CD4-positive, alpha-beta T cell treated with Interleukin-17A for 1 hour (primary cell): ENCODE results near the gene FGD2.
A peak's percentile ranks its signal among the peaks of the same experiment; 100 is the strongest.
"Not testable (repeated sequence)": the region's sequence is repeated elsewhere in the genome, so short reads cannot be mapped to it uniquely, and the experiment has no call there.

Experiments
- DNase-seq: peaks from one replicate; pipeline ENCODE4 v3.0.0-alpha.2; 2020

FGD2 gene

DNA sequence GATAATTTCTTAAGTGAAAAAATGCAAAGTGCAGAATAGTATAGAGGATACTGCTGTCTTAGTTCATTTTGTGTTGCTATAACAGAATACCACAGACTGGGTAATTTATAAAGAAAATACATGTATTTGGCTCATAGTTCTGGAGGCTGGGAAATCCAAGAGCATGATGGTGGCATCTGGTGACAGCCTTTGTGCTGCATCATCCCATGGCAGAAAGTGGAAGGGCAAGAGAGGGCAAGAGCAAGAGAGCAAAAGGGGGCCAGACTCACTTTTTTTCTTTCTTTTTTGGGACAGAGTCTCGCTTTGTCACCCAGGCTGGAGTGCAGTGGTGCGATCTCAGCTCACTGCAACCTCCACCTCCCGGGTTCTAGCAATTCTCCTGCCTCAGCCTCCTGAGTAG is 37.6 kb downstream of the FGD2 start:
- not testable (repeated sequence) for DNase-seq

DNA sequence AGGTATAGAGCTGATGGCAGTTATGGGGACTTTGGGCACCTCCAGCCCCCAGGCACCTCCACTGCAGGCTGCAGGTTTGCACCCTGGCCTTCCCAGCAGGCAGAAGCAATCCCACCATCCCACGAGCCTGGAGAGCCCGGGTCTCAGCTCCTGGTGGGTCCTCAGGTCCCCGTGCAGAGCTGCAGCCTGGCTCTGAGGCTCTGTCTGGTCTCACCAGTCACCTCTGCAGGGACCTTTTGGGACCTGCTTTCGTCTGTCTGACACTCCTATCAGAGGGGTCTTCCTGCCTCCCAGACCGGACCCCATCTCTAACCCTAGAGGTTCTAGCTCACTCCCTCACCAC is 41.9 kb downstream of the FGD2 start:
- no peak for DNase-seq

DNA sequence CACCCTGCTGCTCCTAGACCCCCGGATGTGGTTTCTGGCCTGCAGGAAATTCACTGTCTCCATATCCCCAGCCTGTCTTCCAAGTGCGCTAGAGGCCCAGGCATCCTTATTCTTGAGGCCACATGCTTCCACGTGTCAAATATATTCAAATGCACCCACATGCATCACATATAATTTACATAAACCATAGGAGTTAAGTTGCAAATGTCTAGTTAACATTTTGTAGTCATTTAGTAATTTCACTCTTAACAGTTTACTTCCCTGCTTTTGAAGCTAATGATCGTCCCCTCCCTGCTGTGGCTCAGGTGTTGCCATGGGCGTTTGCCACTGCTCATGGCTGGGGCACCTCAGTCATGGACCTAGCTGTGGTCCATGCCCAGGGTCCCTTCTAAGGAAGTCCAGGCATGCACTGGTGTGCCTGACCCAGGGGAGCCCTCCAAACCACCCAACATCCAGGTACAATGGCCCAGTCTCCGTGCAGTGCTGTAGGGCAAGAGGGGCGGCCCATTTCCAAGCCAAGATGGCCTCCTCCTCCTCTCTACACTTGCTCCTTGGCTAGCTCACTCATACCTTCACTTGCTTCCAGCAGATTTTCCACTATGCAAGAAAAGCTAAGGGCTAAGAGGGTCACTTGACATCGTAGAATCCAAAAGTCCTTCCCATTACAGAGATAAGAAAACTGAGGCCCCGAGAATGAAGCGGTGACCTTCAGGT is 42.4 kb downstream of the FGD2 start:
- peak; percentile 17 for DNase-seq

DNA sequence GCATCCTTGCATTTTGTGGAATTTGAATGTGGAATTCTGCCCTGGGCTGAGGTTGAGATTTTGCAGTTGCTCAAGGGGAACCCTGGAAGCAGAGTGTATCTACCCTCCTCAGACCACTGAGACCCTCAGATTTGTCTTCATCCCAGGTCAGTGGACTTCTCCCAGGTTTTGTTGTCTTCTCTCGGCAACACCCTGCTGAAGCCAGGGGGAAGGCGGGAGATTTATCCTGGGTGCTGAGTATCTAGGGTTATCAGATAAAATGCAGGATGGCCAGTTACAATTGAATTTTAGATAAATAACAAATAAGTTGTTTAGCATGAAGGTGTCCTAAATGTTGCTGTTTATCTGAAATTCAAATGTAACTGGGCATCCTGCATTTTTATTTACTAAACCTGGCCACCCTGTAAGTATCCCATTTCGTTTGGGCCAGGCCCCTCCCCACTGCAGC is 43.0 kb downstream of the FGD2 start:
- no peak for DNase-seq

DNA sequence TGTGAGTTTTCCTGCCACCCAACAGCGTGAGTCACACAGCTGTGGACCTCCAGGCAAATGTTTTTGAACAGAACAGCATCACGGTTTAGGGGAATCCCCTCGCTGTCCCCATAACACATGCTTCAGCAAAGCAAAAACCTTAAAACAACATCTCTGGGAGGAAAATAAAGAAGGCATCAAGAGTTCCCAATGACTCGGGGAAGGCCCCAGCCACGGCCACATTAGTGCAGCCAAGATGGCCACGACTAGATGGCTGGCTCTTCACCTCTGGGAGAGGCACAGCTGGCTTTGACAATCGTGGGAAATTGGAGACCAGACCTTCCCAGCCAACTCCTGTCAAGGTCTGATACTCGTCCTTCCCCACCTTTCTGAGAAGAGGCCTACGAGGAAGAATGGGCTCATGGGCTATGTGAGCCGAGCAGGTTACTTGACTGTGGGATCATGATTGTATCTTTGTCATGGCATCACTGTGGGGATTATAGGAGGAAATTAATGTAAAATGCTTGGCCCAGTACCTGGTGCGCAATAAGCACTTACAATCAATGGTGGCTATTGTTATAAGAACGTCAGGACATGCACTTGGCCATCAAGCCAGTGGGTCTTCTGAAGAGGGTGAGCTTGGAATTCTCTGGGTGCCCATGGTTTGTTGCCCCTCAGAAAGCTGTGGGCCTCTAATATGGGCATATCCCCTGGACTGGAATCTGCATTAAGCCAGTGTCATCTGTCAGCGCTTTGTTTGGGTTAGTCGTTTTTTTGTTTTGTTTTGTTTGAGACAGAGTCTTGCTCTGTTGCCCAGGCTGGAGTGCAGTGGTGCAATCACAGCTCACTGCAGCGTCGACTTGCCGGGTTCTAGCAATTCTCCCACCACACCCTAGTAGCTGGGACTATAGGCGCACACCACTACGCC is 43.6 kb downstream of the FGD2 start:
- peak; percentile 84 for DNase-seq

DNA sequence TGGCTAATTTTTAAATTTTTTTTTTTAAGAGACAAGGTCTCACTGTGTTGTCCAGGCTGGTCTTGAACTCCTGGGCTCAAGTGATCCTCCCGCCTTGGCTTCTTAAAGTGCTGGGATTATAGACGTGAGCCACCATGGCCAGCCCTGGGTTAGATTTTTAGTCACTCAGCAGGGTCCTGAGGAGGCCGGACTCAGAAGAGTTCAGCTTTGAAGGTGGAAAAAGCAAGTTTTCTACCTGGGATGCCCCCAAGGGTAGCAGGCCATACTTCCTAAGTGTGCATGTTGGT is 44.2 kb downstream of the FGD2 start:
- DNase-seq = no peak

DNA sequence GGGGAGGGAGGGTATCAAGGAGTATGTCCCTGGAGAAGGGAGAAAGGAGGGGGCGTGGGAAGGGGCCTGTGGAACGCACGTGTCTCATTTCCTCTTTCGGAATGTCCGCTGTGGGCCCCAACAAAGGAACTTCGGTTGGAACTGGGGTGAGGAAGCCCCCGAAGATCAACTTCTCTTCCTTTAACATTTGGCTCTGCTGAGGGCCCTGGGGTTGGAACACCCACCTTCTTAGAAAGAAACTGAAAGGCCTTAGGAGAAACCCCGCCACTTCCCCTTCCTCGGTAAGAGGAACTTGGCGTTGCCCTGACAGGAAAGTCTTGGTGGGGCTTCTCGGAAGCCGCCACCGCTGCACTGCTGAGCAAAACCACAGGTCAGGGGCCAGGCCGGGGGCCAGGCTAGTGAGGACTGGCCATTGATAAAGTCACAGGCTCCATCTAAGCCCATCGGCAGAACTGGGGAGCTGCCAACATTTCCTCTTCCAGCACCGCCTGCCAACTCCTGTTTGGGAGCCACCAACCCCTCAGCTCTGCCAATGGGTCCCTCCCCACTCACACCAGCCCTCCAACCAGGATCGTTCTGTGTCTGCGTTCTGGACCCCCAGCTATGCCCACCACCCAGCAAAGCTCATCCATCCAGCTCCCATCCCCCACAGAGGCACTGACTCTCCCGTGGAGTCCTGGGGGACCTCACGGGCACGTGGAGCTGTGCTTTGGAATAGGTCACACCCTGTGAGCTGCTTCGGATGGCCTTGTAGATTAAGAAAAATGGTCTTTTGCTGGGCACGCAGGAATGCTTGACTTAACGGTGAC is 44.8 kb downstream of the FGD2 start:
- peak; percentile 71 for DNase-seq

DNA sequence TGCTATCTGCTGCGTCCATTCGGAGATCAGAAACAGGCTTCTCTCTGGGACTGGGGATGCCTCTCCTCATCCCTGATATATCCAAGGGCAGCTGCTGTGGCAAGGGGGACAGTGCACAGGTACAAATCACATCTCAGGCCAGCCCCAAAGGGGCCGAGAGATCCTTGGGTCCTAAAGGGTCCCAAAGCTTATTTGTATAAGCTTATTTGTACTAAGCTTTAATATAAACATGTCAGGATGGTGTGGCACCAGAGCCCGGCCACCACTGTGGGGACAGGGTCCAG is 45.3 kb downstream of the FGD2 start:
- no peak for DNase-seq

DNA sequence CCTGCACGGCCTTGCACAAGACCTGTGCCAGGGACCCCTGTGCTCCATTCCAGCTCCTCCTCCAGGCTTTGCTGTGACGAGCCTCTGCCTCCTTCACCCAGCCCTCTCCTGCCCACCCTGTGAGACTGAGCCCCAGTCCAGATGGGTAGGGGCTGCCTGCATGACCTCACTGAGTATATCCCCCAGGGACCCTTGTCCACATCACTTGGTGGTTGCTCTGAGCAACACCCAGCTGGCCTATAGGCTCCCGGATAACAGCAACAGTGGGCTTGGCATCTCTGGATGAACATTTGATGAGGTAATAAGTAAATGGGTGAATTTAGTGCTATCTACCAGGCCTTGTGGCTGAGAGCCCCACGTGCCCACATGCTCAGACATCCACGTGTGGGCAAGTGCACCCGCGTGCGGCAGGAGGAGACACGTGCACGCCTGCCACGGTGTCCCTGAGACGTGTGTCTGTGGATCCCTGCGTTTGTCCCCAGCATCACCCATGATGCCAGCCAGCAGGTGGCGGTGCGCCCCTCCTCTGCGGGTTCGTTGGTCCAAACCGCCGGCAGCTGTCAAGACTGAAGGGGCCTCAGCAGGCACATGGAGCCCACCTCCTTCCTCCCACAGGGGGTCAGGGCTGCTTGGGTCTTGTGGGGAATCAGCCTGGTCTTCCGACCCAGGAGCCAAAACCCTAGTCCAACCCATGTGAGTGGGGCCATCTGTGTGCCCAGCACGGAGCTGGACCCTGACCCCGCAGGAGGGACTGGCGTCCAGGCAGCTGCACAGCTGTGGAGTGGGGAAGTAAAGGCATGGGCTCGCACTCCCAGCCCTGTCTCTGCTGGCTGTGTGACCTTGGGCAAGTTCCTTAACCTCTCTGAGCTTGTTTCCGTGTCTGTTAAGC is 45.9 kb downstream of the FGD2 start:
- peak; percentile 91 for DNase-seq

DNA sequence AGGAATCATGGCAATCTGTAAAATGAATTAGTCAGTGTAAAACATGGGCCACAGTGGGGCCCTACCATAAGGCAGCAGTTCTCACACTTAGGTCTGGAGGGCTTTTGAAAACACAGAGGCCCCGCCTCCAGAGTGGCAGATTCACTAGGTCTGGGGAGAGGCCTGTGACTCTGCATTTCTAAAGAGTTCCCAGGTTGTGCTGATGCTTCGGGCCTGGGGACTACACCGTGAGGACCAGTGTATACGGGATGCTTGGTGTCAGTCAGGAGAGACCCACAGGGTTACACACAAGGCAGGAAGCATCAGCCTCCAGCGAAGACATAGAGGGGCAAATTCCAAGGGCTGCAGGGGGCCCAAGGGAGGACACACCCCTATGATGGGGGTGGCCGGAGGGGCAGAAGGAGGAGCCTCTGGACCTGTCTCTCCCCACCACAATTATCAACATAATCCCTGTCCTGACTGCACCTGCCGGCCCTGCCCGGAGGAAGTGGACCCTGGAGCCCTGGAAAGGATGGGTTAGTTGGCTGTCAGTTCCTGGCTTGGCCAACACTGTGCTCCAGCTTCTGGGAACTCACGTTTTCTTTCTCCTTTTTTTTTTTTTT is 46.7 kb downstream of the FGD2 start:
- DNase-seq = peak; percentile 16

DNA sequence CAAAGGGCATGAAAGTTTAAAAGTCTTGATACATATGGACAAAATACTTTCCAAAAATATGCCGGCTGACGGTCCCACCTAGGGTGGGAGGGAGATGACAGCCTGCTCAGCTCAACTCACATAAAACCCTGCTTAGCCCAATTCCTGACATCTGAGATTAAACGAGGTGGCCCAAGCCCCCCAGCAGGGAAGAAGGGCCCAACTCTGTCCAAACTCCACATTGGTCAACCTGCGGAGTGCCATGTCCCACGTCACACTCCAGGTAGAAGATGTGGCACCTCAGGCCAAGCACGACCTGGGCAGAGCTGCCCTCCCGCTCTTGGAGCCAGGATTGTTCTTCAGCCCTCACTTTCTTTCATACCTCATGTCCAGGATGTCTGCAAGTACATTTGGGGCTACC is 48.2 kb downstream of the FGD2 start:
- no peak for DNase-seq

DNA sequence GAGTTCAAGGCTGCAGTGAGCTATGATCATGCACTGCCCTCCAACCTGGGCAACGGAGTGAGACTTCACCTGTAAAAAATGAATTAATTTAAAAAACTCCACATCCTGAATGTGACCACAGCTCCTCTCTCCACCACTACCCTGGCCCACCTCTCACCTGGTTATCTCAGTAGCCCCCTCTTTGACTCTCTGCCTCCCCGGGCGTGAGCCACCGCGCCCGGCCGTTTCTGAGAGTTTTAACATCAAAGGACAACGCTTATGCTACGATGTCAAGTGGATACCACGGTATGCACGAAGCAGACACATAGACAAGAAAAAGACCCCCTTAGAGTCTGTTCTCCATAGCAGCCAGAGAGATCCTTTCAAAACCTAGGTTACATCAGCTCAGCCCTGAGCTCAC is 48.7 kb downstream of the FGD2 start:
- DNase-seq = no peak

DNA sequence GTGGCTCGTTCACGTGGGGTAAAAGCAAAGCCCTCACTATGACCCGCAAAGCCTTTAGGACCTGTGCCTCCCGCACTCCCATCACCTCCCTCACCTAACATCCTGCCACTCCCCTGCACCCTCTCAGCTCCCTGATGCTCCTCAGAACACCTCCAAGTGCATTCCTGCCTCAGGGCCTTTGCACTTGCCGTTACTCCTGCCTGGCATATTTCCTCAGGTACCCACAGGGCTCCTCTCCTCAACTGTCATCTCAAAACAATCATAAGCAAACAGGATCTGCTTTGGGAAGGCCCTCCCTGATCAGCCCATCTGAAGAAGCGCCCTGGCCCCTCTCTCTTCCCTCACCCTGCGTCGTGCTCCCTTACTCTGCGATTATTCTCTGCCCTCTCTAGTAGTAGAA is 49.1 kb downstream of the FGD2 start:
- DNase-seq = no peak

DNA sequence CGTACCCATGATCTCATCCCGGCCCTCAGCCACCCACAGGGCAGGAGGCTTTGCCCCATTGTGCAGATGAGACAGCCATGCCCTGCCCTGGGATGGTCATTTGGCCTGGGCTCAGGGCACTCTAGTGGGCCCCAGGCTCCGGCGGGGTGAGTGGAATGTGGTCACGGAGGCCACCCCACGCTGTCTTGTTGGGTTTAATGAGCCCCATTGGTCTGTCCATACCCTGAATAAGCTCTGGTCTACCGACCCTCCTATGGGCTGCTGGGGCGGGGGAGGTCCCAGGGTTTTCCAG is 50.6 kb downstream of the FGD2 start:
- no peak for DNase-seq

DNA sequence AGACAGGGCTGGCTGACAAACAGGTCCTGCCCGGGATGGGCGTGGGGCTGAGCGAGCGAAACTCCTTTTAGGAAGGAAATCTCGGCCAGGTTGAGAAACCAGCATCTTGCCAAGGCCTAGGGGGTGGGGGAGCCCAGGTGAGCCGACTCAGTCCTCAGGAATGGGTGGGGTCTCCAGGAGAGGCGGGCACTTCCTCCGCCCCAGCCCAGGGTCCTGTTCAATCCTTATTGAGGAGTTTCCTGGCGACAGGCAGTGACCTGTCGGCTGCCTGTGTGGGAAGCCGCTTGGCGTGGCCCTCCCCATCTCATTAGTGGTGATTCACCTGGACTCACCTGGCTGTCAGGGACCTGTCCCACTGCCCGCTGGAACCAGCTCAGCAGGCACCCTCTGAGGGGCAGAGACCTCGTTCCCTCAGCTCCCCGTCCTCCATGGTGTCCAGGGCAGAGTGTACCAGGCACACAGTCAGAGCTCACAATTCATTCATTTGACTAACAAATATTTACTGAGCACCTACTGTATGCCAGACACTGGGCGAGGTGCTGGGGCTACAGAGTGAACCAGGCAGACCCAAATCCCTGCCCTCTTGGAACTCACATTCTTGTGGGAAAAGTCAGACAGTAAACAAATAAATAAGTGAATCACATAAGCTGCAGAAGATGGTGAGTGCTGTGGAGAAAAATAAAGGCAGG is 51.1 kb downstream of the FGD2 start:
- no peak for DNase-seq

DNA sequence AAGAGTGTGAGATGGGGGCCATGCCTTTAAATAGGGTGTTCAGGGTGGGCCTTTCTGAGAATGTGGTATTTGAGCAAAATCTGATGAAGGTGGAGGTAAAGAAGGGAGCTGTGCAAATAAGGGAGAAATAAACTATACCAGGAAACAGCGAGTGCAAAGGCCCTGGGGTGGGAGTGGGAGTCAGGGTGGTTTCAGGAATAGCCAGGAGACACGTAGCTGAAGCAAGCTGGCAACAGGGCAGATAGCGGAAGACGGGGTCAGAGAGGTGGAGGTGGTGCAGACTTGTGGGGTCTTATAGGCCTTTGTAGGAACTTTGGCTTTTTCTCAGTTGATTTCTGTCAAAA is 51.6 kb downstream of the FGD2 start:
- no peak for DNase-seq

DNA sequence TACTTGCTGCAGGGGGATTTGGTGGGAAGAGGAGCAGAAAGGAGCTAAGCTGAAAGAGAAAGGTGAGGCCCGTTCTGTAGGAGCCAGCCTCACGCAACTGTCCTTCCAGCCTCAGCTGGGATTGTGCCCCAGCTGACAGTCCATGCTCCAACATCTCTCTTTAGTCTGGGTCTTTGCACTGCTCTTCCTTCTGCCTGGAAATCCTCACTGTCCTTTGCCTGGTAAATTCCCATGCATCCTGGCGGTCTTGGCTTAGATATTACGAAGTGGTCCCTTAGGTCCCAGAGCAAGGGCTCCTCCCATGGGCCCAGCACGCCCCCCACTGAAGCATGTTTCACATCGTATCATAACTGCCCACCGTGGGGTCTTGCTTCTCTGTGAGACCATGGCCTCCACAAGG is 52.2 kb downstream of the FGD2 start:
- DNase-seq = no peak

DNA sequence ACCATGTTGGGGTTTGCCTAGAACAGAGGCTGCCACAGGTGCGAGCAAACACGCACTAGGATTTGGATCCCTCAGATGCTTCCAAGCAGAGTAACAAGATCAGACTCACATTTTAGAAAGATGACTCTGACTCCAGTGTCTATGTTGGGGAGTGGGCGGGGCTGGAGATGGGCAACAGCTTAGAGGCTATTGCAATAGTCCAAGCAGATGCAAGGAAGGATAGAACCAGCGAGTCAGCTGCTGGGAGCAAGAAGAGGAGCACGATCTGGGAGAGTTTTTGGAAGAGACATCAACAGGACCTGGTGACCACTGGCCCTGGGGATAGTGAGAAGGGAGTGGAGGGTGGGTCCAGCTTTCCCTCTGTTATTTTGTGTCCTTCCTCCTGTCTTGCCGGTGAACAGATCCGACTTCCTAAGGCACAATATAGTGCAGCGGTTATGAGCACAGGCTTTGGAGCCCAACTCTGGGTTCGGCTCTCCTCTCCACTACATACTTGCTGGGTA is 52.7 kb downstream of the FGD2 start:
- DNase-seq = no peak

DNA sequence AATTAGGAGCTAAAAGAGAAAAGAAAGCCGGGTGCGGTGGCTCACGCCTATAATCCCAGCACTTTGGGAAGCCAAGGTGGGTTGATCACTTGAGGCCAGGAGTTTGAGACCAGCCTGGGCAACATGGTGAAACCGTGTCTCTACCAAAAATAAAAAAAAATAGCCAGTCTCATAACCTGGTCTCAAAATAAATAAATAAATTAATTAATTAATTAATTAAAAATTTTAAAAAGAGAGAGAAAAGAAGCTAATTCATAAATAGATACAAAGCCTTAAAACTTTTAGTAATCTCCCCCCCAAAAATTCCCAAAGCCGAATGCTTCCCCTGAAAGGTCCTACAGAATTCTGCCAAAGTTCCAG is 53.5 kb downstream of the FGD2 start:
- DNase-seq = not testable (repeated sequence)

DNA sequence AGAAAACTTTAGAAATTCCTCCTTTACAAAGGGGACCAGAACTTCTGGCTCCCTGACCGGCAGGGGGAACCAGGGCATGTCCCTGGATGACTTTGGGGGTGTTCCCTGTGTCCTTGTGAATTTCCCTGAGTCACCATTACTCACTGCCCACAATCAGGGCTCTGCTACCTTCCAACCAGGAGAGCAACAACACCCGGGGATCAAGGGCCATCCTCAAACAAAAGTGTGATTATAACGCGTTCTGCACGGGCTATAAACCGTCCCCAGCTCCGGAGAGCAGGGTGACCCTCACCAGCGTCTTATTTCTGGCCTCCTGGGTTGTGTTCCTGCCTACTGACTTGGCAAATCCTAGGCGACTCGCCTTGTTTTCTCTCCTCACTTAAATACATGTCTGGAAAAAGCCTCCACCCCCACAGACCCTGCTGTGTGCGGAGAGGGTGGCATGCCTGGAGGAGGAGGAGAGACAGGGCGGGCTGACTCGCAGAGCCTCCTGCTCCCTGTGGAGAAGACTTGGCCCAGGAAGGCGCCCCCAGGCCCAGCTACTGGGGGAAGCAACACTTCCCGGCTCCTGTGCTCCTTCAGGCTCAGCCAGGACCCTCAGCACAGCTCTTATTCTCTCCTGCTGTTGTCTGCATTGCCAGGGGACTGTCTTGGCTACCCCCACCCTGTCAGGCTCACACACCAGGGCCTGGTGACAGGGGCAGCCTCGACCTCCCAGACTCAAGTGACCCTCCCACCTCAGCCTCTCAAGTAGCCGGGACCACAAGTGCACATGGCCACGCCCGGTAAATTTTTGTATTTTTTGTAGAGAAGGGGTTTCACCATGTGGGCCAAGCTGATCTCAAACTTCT is 54.1 kb downstream of the FGD2 start:
- no peak for DNase-seq

DNA sequence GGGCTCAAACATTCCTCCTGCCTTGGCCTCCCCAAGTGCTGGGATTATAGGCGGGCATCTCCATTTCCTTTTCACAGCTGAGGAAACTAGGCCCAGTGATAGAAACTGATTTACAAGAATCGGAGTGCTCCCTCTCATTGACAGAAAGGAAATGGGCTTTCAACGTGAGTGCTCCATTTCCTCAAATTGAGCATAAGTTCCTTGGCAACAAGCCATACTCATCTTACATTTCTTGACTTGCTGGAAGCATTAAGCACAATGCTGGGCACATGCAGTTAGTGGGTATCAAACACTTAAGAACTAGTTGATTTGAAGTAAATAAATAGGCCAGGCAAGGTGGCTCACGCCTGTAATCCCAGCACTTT is 54.7 kb downstream of the FGD2 start:
- no peak for DNase-seq
